SK-N-SH (cell line): Measurements from ENCODE around the gene F7. TPM values are rescaled to one million over a fixed set of nuclear protein-coding genes. Genes with fewer than 3 reads are reported as not detected.

Source experiments
- CTCF ChIA-PET: fragments of 300-600, 350-600 bp; formaldehyde crosslinking; extraction: SDS; loops from one replicate; lab custom pipeline; 2021; lab: Yijun Ruan, JAX
- POLR2A ChIA-PET: fragments of 350-600 bp; sonication (Branson Sonifier 250); formaldehyde crosslinking; extraction: SDS; loops from one replicate; lab custom pipeline; 2020; ENCODE audit warnings: antibody characterized with exemption, inconsistent platforms; lab: Yijun Ruan, JAX
- DNase-seq: peaks from one replicate; pipeline ENCODE4 v3.0.0; 2012
- H2AFZ ChIP-seq: fragments of 200-600 bp; sonication (generic); 2 replicates; pipeline ENCODE4 v1.8.1; 2016; ENCODE audit warnings: antibody characterized with exemption, mild to moderate bottlenecking, low read depth
- H3F3A ChIP-seq: fragments of 200-600 bp; sonication (generic); replicated peaks from 2 replicates; pipeline ENCODE3; 2016; ENCODE audit warnings: antibody characterized with exemption, mild to moderate bottlenecking; ENCODE audit not compliant: insufficient read depth
- H3K27ac ChIP-seq, 2 experiments: fragments of 200-500 bp in 1 of 2; fragments of 200-600 bp in 1 of 2; sonication (Bioruptor generic) in 1 of 2; sonication (generic), shearing (Covaris generic) in 1 of 2; 2 replicates each; pipeline versions ENCODE4 v1.5.1 to v1.6.1; 2014 to 2016; ENCODE audit warnings: low read depth in 2 of 2, inconsistent platforms in 1 of 2, low read length in 1 of 2, mild to moderate bottlenecking in 1 of 2, mixed read lengths in 1 of 2
- H3K27me3 ChIP-seq: fragments of 200-600 bp; sonication (generic), shearing (Covaris generic); 2 replicates; pipeline ENCODE4 v1.6.1; 2016; ENCODE audit warnings: mixed run types; ENCODE audit not compliant: insufficient read depth
- H3K36me3 ChIP-seq, 2 experiments: fragments of 200-500 bp in 1 of 2; fragments of 200-600 bp in 1 of 2; sonication (Bioruptor generic) in 1 of 2; sonication (generic) in 1 of 2; replicated peaks in 1 of 2; 2 replicates each; pipeline versions ENCODE3 to v1.5.1; 2014 to 2016; ENCODE audit warnings: low read length in 1 of 2, mild to moderate bottlenecking in 1 of 2; ENCODE audit not compliant: insufficient read depth in 2 of 2, control insufficient read depth in 1 of 2
- H3K4me1 ChIP-seq, 2 experiments: fragments of 200-500 bp in 1 of 2; fragments of 200-600 bp in 1 of 2; sonication (Bioruptor generic) in 1 of 2; sonication (generic), shearing (Covaris generic) in 1 of 2; 2 replicates each; pipeline versions ENCODE4 v1.5.1 to v1.6.1; 2014 to 2016; ENCODE audit warnings: low read depth in 1 of 2, low read length in 1 of 2, mixed run types in 1 of 2; ENCODE audit not compliant: insufficient read depth in 2 of 2, control insufficient read depth in 1 of 2
- H3K4me2 ChIP-seq: fragments of 200-600 bp; sonication (generic), shearing (Covaris generic); 2 replicates; pipeline ENCODE4 v1.6.1; 2017; ENCODE audit warnings: mixed run types
- H3K4me3 ChIP-seq, 2 experiments: fragments of 200-500 bp in 1 of 2; fragments of 200-600 bp in 1 of 2; sonication (Bioruptor generic) in 1 of 2; sonication (generic), shearing (Covaris generic) in 1 of 2; 2 replicates each; pipeline versions ENCODE4 v1.5.1 to v1.8.1; 2014 to 2016; ENCODE audit warnings: low read depth in 2 of 2, inconsistent platforms in 1 of 2, low read length in 1 of 2, mild to moderate bottlenecking in 1 of 2, mixed read lengths in 1 of 2, moderate library complexity in 1 of 2
- H3K79me2 ChIP-seq: fragments of 200-600 bp; sonication (generic); 2 replicates; pipeline ENCODE4 v1.8.1; 2017; ENCODE audit warnings: mild to moderate bottlenecking; ENCODE audit not compliant: insufficient read depth
- H3K9ac ChIP-seq: fragments of 200-600 bp; sonication (generic); 2 replicates; pipeline ENCODE4 v1.6.1; 2017; ENCODE audit warnings: mixed run types
- H3K9me2 ChIP-seq: fragments of 200-600 bp; sonication (generic); 2 replicates; pipeline ENCODE4 v1.6.1; 2017; ENCODE audit warnings: mixed run types
- H3K9me3 ChIP-seq: fragments of 200-600 bp; sonication (generic); 2 replicates; pipeline ENCODE4 v1.6.1; 2017; ENCODE audit warnings: mixed run types, mild to moderate bottlenecking, moderate library complexity
- H4K20me1 ChIP-seq: fragments of 200-600 bp; sonication (generic); 2 replicates; pipeline ENCODE4 v1.6.1; 2017; ENCODE audit warnings: mild to moderate bottlenecking, mixed run types; ENCODE audit not compliant: insufficient read depth
- CHD2 ChIP-seq: fragments of 150-350 bp; IDR thresholded peaks from 2 replicates; pipeline ENCODE4 v1.6.1; 2018; ENCODE audit warnings: low read length; ENCODE audit not compliant: partially characterized antibody
- ELF1 ChIP-seq: IDR thresholded peaks from 2 replicates; pipeline ENCODE4 v1.4.0; 2012
- EZH2phosphoT487 ChIP-seq: fragments of 200-600 bp; sonication (generic); IDR thresholded peaks from 2 replicates; pipeline ENCODE4 v1.6.1; 2017; ENCODE audit warnings: low read depth, mixed run types, mild to moderate bottlenecking, antibody characterized with exemption, moderate library complexity, borderline replicate concordance
- FOXJ3 ChIP-seq: sonication (generic); formaldehyde crosslinking; IDR thresholded peaks from 2 replicates; pipeline ENCODE4 v1.5.1; 2020; ENCODE audit warnings: mild to moderate bottlenecking, missing genetic modification reagents
- GABPA ChIP-seq: IDR thresholded peaks from 2 replicates; pipeline ENCODE4 v1.4.0; 2012; ENCODE audit warnings: low read depth, mild to moderate bottlenecking
- MAX ChIP-seq: IDR thresholded peaks from 2 replicates; pipeline ENCODE4 v1.4.0; 2012; ENCODE audit warnings: low read depth
- NFIC ChIP-seq: IDR thresholded peaks from 2 replicates; pipeline ENCODE4 v1.4.0; 2012; ENCODE audit warnings: borderline replicate concordance
- POLR2AphosphoS5 ChIP-seq: IDR thresholded peaks from 2 replicates; pipeline ENCODE4 v1.6.1; 2012; ENCODE audit warnings: low read depth, low read length
- RAD21 ChIP-seq: IDR thresholded peaks from 2 replicates; pipeline ENCODE4 v1.6.1; 2012; ENCODE audit warnings: mild to moderate bottlenecking, low read length
- RXRA ChIP-seq: IDR thresholded peaks from 2 replicates; pipeline ENCODE4 v1.4.0; 2012; ENCODE audit warnings: low read depth, mild to moderate bottlenecking, borderline replicate concordance
- SIN3A ChIP-seq: IDR thresholded peaks from 2 replicates; pipeline ENCODE4 v1.6.1; 2012; ENCODE audit warnings: low read depth, mild to moderate bottlenecking, low read length, moderate library complexity, borderline replicate concordance
- SMC3 ChIP-seq: IDR thresholded peaks from 2 replicates; pipeline ENCODE4 v1.6.1; 2012; ENCODE audit warnings: low read depth, low read length, improper control_type of control experiment
- TAF1 ChIP-seq: IDR thresholded peaks from 2 replicates; pipeline ENCODE4 v1.6.1; 2012; ENCODE audit warnings: low read depth, mild to moderate bottlenecking, low read length, moderate library complexity, borderline replicate concordance
- YY1 ChIP-seq: IDR thresholded peaks from 2 replicates; pipeline ENCODE4 v1.4.0; 2012; ENCODE audit warnings: low read depth, mild to moderate bottlenecking
- ZBTB33 ChIP-seq: IDR thresholded peaks from 2 replicates; pipeline ENCODE4 v1.4.0; 2012; ENCODE audit warnings: low read depth, borderline replicate concordance
- WGBS: methylation state at CpG from one replicate; pipeline ENCODE4 v1.1.6; 2017; ENCODE audit warnings: low lambda C conversion rate; 5-methylcytosine and 5-hydroxymethylcytosine counted together
- polyA plus RNA-seq, 3 experiments: library from polyadenylated mRNA; depleted of rRNA; stranded (reverse); fragments of >200 nt; gene quantifications; 2 replicates each; pipeline ENCODE4 v1.2.3, GENCODE V29; 2012
- TF ChIP-seq, protein P1 (sequence below): IDR thresholded peaks from 2 replicates; pipeline ENCODE4; 2012
- TF ChIP-seq, protein P2 (sequence below): IDR thresholded peaks from 2 replicates; pipeline ENCODE4 v1.4.0; 2012; ENCODE audit warnings: low read depth, borderline replicate concordance
- TF ChIP-seq, protein P3 (sequence below): fragments of 200-600 bp; sonication (generic); IDR thresholded peaks from 2 replicates; pipeline ENCODE4 v1.6.1; 2017; ENCODE audit warnings: antibody characterized with exemption, mild to moderate bottlenecking, moderate library complexity

The F7 gene
- polyA plus RNA-seq, 1 of the 3 experiments (the other 2 are of a cell fraction), result not detected

DNA sequence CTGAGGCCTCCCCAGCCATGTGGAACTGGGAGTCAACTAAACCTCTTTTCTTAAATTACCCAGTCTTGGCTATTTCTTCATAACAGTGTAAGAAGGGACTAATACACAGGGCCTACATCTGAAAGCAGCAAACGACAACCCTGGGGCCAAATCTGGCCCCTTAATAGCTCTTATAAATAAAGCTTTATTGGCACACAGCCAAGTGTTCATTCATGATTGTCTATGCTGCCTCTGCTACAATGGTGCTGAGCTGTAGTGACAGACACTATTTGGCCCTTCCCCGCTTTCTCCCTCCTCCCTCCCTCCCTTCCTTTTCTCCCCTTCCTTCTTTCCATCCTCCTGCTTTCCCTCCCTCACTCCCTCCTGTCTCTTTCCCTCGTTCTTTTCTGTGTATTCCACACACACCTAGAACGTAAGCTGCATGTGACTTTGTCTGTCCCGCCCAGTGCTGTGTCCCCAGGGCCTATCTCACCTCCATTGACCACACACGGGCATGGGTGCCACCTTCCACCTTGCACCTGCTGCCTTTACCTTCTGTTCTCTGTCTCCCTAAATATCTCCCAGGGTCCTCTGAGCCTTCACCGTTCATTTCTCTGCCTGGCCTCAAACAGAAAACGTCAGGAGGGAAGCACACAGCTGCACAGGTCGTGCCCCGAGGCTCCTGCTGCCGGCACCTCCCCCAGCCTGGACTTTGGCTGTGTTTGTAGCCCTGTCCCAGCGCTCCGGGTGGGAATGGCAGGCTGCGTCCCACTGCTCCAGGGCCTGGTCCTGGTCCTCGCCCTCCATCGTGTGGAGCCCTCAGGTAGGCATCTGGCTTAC lies 52.5 kb downstream of the F7 start, which contains the start of gene PROZ:
TSS of gene PROZ (plus strand) at position 720 of the 819 bp plus-strand sequence. CDS start at position 733, 13 bp downstream.
- Histone ChIP-seq H3K27ac (no peak within 1 kb of the TSS), H3K36me3 (no peaks in the 10 kb centered on the region), H3K9ac (no peak within 1 kb of the TSS), H3K79me2 (no peaks in the 10 kb centered on the region), H4K20me1 (no peaks in the 10 kb centered on the region), H3K4me2 (no peak within 1 kb of the TSS), H3K9me2 (no peaks in the 10 kb centered on the region), H3F3A (peaks cover 13% of the 10 kb centered on the region), H3K27me3 (no peaks in the 10 kb centered on the region), H3K4me1 (peaks cover 5 to 9% of the 10 kb centered on the region in 2 experiments; a peak in 1 of 4 replicates), H3K4me3 (no peak within 1 kb of the TSS), H3K9me3 (no peaks in the 10 kb centered on the region), H2AFZ (no peak within 1 kb of the TSS)
- peak; percentile 13; the same call in 1 of the 2 replicates for TF ChIP-seq NFIC
- TF ChIP-seq SIN3A, result no peak
- ChIA-PET POLR2A (no interaction called here), CTCF (no interaction called here)
- no peak for DNase-seq
- 73% methylated on average over 10 of the region's 16 CpGs for WGBS

DNA sequence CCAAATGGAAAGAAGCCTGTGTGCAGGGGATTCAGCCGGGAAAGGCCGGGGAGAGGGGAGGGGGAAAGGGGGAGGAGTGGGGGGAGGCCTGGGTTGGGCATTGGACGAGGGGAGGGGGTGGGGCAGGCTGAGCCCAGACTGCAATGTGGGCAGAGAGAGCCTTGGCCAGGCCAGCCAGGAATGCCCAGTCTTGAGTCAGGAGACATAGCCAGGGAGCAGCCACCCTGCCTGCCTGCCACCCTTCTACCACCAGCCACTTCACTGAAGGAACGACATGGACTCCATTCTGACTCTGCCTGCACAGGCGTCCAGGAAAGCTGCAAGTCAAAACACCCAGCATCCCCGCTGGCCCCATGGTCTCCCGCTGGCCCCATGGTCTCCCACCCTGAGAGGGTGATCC lies 53.4 kb downstream of the F7 start:
- Histone ChIP-seq H4K20me1 (no peaks in the 10 kb centered on the region), H3F3A (peaks cover 13% of the 10 kb centered on the region), H3K27ac (no peak overlapping the region), H3K9me3 (no peaks in the 10 kb centered on the region), H3K79me2 (no peaks in the 10 kb centered on the region), H3K4me3 (no peak overlapping the region), H3K4me2 (no peak overlapping the region), H3K9me2 (no peaks in the 10 kb centered on the region), H3K36me3 (no peaks in the 10 kb centered on the region), H3K27me3 (no peaks in the 10 kb centered on the region), H2AFZ (no peak overlapping the region), H3K4me1 (peaks cover 0 to 4% of the 10 kb centered on the region in 2 experiments; a peak in 1 of 4 replicates), H3K9ac (no peak overlapping the region)
- POLR2A ChIA-PET, result no interaction called here
- DNase-seq, result no peak
- CTCF ChIA-PET, result no interaction called here
- 79% methylated on average over 7 of the region's 7 CpGs for WGBS
- TF ChIP-seq TAF1 (no peak), SIN3A (no peak), SMC3 (no peak), MAX (no peak), ELF1 (no peak), RXRA (no peak), YY1 (no peak), EZH2phosphoT487 (no peak), FOXJ3 (CRISPR knock-in tag) (no peak), RAD21 (no peak), CHD2 (no peak), GABPA (no peak), ZBTB33 (no peak), POLR2AphosphoS5 (no peak)
- TF ChIP-seq, protein P1, sequence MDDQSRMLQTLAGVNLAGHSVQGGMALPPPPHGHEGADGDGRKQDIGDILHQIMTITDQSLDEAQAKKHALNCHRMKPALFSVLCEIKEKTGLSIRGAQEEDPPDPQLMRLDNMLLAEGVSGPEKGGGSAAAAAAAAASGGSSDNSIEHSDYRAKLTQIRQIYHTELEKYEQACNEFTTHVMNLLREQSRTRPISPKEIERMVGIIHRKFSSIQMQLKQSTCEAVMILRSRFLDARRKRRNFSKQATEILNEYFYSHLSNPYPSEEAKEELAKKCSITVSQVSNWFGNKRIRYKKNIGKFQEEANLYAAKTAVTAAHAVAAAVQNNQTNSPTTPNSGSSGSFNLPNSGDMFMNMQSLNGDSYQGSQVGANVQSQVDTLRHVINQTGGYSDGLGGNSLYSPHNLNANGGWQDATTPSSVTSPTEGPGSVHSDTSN, result no peak
- TF ChIP-seq, protein P2, sequence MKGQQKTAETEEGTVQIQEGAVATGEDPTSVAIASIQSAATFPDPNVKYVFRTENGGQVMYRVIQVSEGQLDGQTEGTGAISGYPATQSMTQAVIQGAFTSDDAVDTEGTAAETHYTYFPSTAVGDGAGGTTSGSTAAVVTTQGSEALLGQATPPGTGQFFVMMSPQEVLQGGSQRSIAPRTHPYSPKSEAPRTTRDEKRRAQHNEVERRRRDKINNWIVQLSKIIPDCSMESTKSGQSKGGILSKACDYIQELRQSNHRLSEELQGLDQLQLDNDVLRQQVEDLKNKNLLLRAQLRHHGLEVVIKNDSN, result no peak
- TF ChIP-seq, protein P3, sequence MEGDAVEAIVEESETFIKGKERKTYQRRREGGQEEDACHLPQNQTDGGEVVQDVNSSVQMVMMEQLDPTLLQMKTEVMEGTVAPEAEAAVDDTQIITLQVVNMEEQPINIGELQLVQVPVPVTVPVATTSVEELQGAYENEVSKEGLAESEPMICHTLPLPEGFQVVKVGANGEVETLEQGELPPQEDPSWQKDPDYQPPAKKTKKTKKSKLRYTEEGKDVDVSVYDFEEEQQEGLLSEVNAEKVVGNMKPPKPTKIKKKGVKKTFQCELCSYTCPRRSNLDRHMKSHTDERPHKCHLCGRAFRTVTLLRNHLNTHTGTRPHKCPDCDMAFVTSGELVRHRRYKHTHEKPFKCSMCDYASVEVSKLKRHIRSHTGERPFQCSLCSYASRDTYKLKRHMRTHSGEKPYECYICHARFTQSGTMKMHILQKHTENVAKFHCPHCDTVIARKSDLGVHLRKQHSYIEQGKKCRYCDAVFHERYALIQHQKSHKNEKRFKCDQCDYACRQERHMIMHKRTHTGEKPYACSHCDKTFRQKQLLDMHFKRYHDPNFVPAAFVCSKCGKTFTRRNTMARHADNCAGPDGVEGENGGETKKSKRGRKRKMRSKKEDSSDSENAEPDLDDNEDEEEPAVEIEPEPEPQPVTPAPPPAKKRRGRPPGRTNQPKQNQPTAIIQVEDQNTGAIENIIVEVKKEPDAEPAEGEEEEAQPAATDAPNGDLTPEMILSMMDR, result no peak
